HEK293 (cell line): ENCODE measurements around the gene ABCA3.
A peak's percentile ranks its signal among the peaks of the same experiment; 100 is the strongest.

Experiments used
- GLI2 ChIP-seq: fragments of 450-650 bp; formaldehyde crosslinking; IDR thresholded peaks from 2 replicates; pipeline ENCODE4; 2017; ENCODE audit warnings: missing biosample characterization, missing genetic modification characterization, low read depth, borderline replicate concordance
- SETDB1 ChIP-seq: IDR thresholded peaks from one replicate; pipeline ENCODE4 v1.6.1; 2017; ENCODE audit warnings: mild to moderate bottlenecking, low read length, moderate library complexity, mixed read lengths; ENCODE audit not compliant: insufficient read length
- YY2 ChIP-seq: fragments of 450-650 bp; formaldehyde crosslinking; IDR thresholded peaks from 2 replicates; pipeline ENCODE4 v1.5.1; 2016; ENCODE audit warnings: missing biosample characterization, missing genetic modification characterization
- ZBTB20 ChIP-seq: fragments of 450-650 bp; formaldehyde crosslinking; IDR thresholded peaks from 2 replicates; pipeline ENCODE4 v1.5.1; 2016; ENCODE audit warnings: missing biosample characterization, missing genetic modification characterization
- ZFHX2 ChIP-seq: fragments of 450-650 bp; formaldehyde crosslinking; conservative IDR thresholded peaks from 2 replicates; pipeline ENCODE4 v1.5.1; 2016; ENCODE audit warnings: missing biosample characterization, missing genetic modification characterization
- ZNF114 ChIP-seq: fragments of 450-650 bp; formaldehyde crosslinking; IDR thresholded peaks from 2 replicates; pipeline ENCODE4 v1.5.0; 2017; ENCODE audit warnings: missing biosample characterization, missing genetic modification characterization
- ZNF155 ChIP-seq: fragments of 450-650 bp; formaldehyde crosslinking; IDR thresholded peaks from 2 replicates; pipeline ENCODE4 v1.5.1; 2016; ENCODE audit warnings: missing biosample characterization, missing genetic modification characterization
- ZNF292 ChIP-seq: fragments of 450-650 bp; formaldehyde crosslinking; IDR thresholded peaks from 2 replicates; pipeline ENCODE4 v1.5.1; 2016; ENCODE audit warnings: low read depth, missing biosample characterization, missing genetic modification characterization, borderline replicate concordance
- ZNF341 ChIP-seq: fragments of 450-650 bp; formaldehyde crosslinking; IDR thresholded peaks from 2 replicates; pipeline ENCODE4; 2016; ENCODE audit warnings: low read depth, missing biosample characterization, missing genetic modification characterization
- ZNF529 ChIP-seq: fragments of 450-650 bp; formaldehyde crosslinking; IDR thresholded peaks from 2 replicates; pipeline ENCODE4 v1.5.1; 2017; ENCODE audit warnings: missing genetic modification characterization, missing biosample characterization; ENCODE audit not compliant: insufficient replicate concordance
- ZNF555 ChIP-seq: fragments of 450-650 bp; formaldehyde crosslinking; conservative IDR thresholded peaks from 2 replicates; pipeline ENCODE4 v1.5.1; 2017; ENCODE audit warnings: missing biosample characterization, mild to moderate bottlenecking, missing genetic modification characterization, inconsistent platforms
- ZNF600 ChIP-seq: fragments of 450-650 bp; formaldehyde crosslinking; IDR thresholded peaks from 2 replicates; pipeline ENCODE4 v1.5.1; 2016; ENCODE audit warnings: missing biosample characterization, missing genetic modification characterization
- ZNF777 ChIP-seq: fragments of 450-650 bp; formaldehyde crosslinking; IDR thresholded peaks from 2 replicates; pipeline ENCODE4 v1.5.1; 2017; ENCODE audit warnings: missing biosample characterization, missing genetic modification characterization, borderline replicate concordance
- TF ChIP-seq, protein P1 (sequence below): fragments of 450-650 bp; formaldehyde crosslinking; IDR thresholded peaks from 2 replicates; pipeline ENCODE4 v1.5.1; 2016; ENCODE audit warnings: missing biosample characterization, missing genetic modification characterization
- TF ChIP-seq, protein P2 (sequence below): fragments of 450-650 bp; formaldehyde crosslinking; IDR thresholded peaks from 2 replicates; pipeline ENCODE4 v1.5.1; 2016; ENCODE audit warnings: missing biosample characterization, missing genetic modification characterization
- TF ChIP-seq, protein P3 (sequence below): fragments of 450-650 bp; formaldehyde crosslinking; IDR thresholded peaks from 2 replicates; pipeline ENCODE4 v1.5.1; 2016; ENCODE audit warnings: missing biosample characterization, missing genetic modification characterization
- TF ChIP-seq, protein P4 (sequence below): fragments of 450-650 bp; formaldehyde crosslinking; IDR thresholded peaks from 2 replicates; pipeline ENCODE4 v1.5.1; 2016; ENCODE audit warnings: missing biosample characterization, missing genetic modification characterization
- TF ChIP-seq, protein P5 (sequence below): fragments of 450-650 bp; formaldehyde crosslinking; IDR thresholded peaks from 2 replicates; pipeline ENCODE4 v1.5.1; 2016; ENCODE audit warnings: missing biosample characterization, missing genetic modification characterization

Gene ABCA3

DNA sequence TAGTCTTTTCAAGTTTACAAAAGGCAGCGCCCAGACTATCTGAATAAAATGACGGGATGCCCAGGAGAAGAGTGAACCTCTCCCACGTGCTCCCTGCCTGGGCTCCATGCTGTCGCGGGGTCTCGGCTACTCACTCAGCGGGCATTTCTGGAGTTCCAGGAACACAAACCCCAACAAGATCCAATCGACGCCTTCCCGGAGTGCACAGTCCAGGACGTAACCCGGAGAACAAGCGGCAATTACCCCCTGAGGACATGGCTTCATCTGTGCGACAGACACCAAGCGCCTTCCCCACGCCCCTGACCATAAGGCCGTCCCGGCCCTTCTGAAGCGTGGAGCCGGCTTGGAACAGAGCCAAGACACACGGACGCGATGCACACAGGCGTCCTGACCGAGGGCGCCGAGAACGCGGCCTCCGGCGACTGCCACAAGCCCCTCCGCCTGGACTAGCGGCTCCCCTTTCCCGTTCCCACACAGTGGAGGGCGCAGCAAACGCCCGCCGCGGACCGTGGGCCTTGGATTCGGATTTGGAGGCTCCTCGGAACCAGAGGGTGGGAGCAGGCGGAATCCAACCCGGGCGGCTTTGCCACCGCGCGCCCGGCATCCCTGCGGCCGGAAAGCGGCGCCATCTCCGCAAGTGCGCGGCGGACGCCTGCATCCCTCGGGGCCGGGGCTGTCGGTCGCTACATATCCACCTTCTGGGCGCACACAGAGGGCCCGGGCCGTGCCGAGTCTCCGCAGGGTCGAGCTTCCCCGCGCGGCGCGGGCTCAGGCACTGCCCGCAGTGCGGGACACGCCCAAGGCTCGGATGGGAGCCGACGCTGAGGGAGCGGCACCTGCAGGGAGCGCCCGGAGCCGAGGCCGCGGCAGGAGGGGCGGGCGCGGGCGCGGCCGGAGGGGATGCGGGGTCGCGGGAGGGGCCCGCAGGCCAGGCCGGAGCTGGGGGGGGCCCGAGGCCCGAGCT, 725 bp downstream of the ABCA3 start (continued):
- TF ChIP-seq, protein P1, sequence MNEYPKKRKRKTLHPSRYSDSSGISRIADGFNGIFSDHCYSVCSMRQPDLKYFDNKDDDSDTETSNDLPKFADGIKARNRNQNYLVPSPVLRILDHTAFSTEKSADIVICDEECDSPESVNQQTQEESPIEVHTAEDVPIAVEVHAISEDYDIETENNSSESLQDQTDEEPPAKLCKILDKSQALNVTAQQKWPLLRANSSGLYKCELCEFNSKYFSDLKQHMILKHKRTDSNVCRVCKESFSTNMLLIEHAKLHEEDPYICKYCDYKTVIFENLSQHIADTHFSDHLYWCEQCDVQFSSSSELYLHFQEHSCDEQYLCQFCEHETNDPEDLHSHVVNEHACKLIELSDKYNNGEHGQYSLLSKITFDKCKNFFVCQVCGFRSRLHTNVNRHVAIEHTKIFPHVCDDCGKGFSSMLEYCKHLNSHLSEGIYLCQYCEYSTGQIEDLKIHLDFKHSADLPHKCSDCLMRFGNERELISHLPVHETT (tag by site-specific recombination): no peak
- peak; percentile 51 for TF ChIP-seq ZNF341
- TF ChIP-seq GLI2 (tag by site-specific recombination): no peak
- TF ChIP-seq, protein P2, sequence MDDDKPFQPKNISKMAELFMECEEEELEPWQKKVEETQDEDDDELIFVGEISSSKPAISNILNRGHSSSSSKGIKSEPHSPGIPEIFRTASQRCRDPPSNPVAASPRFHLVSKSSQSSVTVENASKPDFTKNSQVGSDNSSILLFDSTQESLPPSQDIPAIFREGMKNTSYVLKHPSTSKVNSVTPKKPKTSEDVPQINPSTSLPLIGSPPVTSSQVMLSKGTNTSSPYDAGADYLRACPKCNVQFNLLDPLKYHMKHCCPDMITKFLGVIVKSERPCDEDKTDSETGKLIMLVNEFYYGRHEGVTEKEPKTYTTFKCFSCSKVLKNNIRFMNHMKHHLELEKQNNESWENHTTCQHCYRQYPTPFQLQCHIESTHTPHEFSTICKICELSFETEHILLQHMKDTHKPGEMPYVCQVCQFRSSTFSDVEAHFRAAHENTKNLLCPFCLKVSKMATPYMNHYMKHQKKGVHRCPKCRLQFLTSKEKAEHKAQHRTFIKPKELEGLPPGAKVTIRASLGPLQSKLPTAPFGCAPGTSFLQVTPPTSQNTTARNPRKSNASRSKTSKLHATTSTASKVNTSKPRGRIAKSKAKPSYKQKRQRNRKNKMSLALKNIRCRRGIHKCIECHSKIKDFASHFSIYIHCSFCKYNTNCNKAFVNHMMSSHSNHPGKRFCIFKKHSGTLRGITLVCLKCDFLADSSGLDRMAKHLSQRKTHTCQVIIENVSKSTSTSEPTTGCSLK (tag by site-specific recombination): no peak
- no peak for TF ChIP-seq ZNF529 (tag by site-specific recombination)
- TF ChIP-seq, protein P3, sequence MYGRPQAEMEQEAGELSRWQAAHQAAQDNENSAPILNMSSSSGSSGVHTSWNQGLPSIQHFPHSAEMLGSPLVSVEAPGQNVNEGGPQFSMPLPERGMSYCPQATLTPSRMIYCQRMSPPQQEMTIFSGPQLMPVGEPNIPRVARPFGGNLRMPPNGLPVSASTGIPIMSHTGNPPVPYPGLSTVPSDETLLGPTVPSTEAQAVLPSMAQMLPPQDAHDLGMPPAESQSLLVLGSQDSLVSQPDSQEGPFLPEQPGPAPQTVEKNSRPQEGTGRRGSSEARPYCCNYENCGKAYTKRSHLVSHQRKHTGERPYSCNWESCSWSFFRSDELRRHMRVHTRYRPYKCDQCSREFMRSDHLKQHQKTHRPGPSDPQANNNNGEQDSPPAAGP: peak; percentile 57
- peak; percentile 93 for TF ChIP-seq ZNF600 (tag by site-specific recombination)
- TF ChIP-seq ZNF292 (tag by site-specific recombination): no peak
- peak; percentile 67; the same call in 1 of the 2 replicates for TF ChIP-seq YY2 (tag by site-specific recombination)
- no peak for TF ChIP-seq ZNF155 (tag by site-specific recombination)
- TF ChIP-seq, protein P4, sequence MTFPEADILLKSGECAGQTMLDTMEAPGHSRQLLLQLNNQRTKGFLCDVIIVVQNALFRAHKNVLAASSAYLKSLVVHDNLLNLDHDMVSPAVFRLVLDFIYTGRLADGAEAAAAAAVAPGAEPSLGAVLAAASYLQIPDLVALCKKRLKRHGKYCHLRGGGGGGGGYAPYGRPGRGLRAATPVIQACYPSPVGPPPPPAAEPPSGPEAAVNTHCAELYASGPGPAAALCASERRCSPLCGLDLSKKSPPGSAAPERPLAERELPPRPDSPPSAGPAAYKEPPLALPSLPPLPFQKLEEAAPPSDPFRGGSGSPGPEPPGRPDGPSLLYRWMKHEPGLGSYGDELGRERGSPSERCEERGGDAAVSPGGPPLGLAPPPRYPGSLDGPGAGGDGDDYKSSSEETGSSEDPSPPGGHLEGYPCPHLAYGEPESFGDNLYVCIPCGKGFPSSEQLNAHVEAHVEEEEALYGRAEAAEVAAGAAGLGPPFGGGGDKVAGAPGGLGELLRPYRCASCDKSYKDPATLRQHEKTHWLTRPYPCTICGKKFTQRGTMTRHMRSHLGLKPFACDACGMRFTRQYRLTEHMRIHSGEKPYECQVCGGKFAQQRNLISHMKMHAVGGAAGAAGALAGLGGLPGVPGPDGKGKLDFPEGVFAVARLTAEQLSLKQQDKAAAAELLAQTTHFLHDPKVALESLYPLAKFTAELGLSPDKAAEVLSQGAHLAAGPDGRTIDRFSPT: peak; percentile 79; the same call in 1 of the 2 replicates
- no peak for TF ChIP-seq ZNF555 (tag by site-specific recombination)
- no peak for TF ChIP-seq ZNF114 (tag by site-specific recombination)
- TF ChIP-seq ZBTB20 (tag by site-specific recombination): peak; percentile 81
- TF ChIP-seq ZFHX2 (tag by site-specific recombination): peak; percentile 21
- TF ChIP-seq, protein P5, sequence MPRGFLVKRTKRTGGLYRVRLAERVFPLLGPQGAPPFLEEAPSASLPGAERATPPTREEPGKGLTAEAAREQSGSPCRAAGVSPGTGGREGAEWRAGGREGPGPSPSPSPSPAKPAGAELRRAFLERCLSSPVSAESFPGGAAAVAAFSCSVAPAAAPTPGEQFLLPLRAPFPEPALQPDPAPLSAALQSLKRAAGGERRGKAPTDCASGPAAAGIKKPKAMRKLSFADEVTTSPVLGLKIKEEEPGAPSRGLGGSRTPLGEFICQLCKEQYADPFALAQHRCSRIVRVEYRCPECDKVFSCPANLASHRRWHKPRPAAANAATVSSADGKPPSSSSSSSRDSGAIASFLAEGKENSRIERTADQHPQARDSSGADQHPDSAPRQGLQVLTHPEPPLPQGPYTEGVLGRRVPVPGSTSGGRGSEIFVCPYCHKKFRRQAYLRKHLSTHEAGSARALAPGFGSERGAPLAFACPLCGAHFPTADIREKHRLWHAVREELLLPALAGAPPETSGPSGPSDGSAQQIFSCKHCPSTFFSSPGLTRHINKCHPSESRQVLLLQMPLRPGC (tag by site-specific recombination): no peak
- peak; percentile 13 for TF ChIP-seq SETDB1
- TF ChIP-seq ZNF777 (tag by site-specific recombination): peak; percentile 93
